Measurements from ENCODE around the gene NADSYN1.

The NADSYN1 gene

DNA sequence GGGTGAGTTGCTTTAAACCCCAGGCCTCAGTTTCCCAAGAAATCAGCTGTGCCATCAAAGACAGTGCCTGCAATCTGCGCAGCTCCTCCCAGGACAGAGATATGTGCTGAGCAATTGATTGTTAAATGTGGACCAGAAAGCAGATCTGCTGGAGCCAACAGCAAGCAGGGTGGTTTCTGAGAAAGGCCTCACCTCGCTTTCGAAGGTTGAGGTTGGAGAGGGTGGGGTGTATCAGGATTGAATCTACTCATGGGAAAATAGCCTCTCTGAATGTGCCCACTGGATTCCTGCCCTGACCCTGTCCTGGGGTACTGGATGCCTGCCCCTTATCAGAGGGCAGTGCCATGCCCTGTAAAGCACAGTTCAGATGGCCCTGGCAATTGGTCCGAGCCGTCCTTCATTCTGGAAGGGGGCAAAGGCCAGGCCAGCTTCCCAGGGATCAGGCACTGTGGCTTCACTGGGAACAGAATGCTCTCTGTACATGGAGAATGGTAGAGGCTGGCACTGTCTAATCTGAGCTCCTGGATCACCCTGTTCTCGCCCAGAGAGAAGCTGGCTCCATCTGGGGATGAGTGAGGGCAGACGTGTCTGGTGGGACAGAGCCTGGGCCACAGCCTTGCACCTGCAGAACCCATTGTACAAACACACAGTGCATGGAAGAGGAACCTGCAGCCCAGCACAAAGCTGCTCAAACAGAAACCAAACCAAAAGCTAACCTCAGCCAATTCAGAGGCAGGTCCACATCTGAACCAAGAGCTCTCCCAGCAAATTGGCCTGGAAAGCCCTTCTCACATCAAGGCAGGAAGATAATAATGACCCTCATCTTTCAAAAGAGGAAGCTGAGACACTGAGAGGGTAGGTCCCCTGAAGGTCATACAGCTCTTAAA lies 20.0 kb upstream of the NADSYN1 start:
- Histone ChIP-seq H3K27ac (peak overlapping the region in 11 of 21 experiments; percentile 9 to 82 (median 64)), H3K4me3 (no peak overlapping the region)

- no peak overlapping the region for H3K4me3 ChIP-seq
- peak overlapping the region in 11 of 21 experiments; percentile 2 to 82 (median 30) for H3K27ac ChIP-seq
These were observed 19.2 kb upstream of the NADSYN1 start for GRCh38 chr11:71433648-71434450.

GRCh38 chr11:71434576-71435130 lies 18.4 kb upstream of the NADSYN1 start:
- no peak overlapping the region for H3K4me3 ChIP-seq
- peak overlapping the region in 6 of 21 experiments; percentile 2 to 82 (median 20) for H3K27ac ChIP-seq

DNA sequence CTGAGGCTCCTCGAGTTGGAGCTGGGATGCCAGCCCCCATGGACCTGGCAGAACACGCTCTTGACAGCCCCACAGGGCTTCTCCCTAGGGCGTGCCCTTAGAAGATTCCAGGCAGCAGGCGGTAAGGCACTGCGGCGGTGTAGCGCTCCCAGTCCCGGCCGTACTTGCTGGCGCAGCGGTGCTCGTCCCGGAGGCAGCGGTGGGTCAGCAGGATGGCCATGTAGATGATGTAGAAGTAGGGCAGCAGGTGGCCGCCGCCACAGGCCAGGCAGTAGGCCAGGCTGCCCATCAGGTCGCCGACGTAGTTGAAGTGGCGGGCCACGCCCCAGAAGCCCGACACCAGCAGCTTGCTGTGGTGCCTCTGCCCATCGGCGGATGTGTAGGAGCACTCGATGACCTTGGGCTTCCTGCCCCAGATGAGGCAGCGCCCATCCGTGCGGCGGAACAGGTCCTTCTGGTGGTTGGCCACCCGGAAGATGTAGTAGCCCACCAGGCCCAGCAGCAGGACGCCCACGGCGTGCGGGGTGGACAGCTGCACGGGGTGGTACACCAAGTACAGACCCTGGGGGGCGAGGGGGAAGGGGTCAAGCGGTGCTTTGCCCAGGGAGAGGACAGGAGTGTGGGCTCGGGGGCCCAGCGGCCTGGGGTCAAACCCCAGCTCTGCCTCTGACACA lies 17.6 kb upstream of the NADSYN1 start:
- Histone ChIP-seq H3K27ac (peak overlapping the region in 2 of 21 experiments; percentile 23 to 32), H3K4me3 (no peak overlapping the region)

DNA sequence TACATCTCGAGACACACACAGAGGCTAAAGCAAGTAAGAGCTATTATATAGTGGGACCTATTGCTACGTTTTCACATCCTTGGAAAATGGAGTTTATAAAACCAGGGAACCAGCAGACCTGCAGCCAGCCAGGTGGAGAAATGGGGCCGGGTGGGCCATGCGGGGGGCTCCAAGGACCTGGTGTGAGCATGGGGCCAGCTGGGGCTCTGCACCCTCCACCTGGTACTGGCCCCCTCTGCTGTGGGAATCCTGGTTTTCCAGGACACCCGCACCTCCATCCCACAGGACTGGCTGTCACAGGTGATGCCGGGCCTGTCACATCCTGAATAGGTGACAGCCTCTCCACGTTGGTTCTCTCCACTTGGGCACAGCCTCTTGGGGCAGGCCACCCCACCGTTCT lies 16.1 kb upstream of the NADSYN1 start:
- Histone ChIP-seq H3K27ac (no peak overlapping the region), H3K4me3 (no peak overlapping the region)

DNA sequence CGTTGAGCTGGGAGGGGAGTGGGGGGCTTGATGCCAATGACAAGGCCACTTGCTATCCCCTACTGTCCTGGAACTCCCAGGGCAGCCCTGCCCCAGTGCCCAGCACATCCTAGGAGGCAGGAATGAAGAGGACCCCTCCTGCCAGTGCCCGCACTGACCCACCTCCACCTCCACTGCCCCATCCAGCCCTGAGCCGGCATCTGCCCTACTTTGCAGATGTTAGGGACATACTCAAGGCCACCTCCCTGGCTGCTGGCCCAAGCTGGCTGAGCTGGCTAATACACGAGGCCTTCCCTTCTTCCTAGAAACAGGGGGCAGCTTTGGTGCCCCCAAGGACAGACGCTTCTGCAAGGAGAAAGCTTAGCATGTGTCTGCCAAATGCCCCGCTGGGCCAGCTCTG lies 15.6 kb upstream of the NADSYN1 start:
- no peak overlapping the region for H3K4me3 ChIP-seq
- H3K27ac ChIP-seq = no peak overlapping the region

DNA sequence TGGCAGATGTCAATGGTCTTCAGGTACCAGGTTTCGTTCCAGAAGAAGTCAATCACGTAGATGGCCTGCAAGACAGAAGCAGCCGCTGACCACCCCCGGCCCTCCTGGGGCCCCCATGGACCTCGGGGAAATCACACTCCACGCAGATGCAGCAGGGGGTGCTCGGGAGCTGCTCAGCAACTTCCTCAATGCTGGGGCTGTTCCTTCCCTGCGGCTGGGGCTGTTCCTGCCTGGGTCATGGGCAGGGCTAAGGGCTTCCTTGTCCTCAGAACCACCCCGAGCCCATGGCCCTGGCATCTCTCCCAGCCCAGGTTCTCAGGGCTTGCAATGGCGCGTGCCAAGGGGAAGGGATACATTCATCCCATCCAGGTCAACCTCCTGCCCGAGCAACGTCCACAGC lies 15.1 kb upstream of the NADSYN1 start:
- Histone ChIP-seq H3K4me3 (no peak overlapping the region), H3K27ac (no peak overlapping the region)

- no peak overlapping the region for H3K4me3 ChIP-seq
- H3K27ac ChIP-seq = no peak overlapping the region
These were observed 14.4 kb upstream of the NADSYN1 start for GRCh38 chr11:71438650-71439049.

- H3K27ac ChIP-seq = no peak overlapping the region
These were observed 12.8 kb upstream of the NADSYN1 start for GRCh38 chr11:71440021-71440755.

DNA sequence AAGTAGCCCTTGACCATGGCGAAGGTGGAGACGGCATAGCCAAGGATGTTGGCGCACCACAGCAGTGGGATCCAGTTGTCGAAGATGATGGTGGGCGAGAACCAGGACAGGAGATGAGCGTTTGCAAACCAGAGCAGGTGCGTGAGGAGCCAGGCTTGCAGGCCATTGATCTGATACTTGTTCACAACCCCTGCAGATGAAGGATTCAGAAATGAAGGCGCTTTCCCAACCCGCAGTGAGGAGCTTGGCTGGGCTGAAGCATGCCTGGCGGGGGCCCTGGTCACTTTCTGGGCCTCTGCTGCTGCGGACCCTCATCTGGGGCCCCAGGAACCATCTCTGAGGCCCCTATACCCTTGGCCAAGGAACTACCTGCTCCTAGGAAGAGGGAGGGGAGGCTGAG lies 11.8 kb upstream of the NADSYN1 start:
- no peak overlapping the region for H3K27ac ChIP-seq
- no peak overlapping the region for H3K4me3 ChIP-seq

More at GRCh38 chr11:71440021-71440755, 12.8 kb upstream of the NADSYN1 start:
- no peak overlapping the region for H3K4me3 ChIP-seq

DNA sequence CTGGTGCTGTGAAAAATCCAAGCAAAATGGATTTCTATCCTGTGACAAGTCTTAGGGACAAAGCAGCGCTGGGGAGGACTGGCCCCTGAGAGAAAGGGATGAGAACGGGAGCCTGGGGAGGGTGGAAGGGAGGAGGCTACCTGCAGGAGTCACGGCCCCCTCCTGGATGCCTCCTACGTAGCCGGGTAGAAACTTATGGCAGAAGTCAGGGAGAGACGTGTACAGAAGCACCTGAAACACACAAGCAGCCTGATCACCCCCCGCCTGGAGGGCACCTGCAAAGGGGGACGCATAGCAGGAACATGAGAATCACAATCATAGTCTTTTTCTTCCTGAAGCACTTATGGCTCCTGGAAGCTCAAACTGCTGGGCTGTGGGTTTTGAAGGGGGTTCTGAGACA lies 10.9 kb upstream of the NADSYN1 start:
- Histone ChIP-seq H3K4me3 (no peak overlapping the region), H3K27ac (no peak overlapping the region)

DNA sequence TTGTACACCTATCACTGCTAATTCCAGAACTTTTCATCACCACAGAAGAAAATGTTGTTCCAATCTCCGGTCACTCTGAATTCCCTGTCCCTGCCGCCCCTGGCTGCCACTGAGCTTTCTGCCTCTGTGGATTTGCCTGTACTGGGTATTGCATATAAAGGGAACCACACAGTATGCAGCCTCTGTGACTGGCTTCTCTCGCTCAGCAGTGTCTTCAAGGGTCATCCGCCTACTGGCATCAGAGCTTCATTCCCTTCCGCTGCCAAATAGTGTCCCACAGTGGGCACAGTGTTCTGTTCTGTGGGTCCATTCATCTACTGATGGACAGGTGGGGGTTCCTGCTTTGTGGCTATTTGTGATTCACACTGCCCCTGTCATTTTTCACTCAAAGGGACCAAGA lies 10.1 kb upstream of the NADSYN1 start:
- no peak overlapping the region for H3K4me3 ChIP-seq
- H3K27ac ChIP-seq = no peak overlapping the region

GRCh38 chr11:71443736-71444445 lies 9.1 kb upstream of the NADSYN1 start:
- no peak overlapping the region for H3K27ac ChIP-seq
- H3K4me3 ChIP-seq = no peak overlapping the region

DNA sequence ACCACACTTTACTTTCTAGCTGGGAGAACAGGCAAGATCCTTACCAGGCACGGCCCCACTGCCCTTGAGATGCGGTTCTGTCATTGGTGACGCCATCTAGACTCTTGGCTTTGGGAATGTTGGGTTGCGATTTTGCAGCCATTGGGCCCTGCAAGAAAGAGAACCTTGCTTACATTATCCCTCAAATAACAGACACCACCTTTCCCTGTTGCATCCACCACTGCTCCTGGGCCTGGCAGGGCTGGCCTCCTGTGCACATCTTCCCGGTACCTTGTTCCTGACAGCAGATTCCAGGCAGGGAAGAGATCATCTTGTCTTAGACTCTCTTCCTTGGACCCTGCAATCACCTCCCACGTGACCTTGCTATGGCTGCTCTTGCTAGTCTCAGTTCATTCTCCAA lies 8.2 kb upstream of the NADSYN1 start:
- Histone ChIP-seq H3K4me3 (no peak overlapping the region), H3K27ac (no peak overlapping the region)

GRCh38 chr11:71446150-71446549 lies 6.9 kb upstream of the NADSYN1 start:
- H3K4me3 ChIP-seq = no peak overlapping the region
- H3K27ac ChIP-seq = no peak overlapping the region

- peak overlapping the region in 17 of 21 experiments; percentile 47 to 85 (median 72) for H3K27ac ChIP-seq
- peak overlapping the region in 6 of 7 experiments; percentile 54 to 78 (median 66) for H3K4me3 ChIP-seq
These were observed 5.9 kb upstream of the NADSYN1 start for GRCh38 chr11:71446942-71447688.

GRCh38 chr11:71447791-71448256 lies 5.2 kb upstream of the NADSYN1 start:
- H3K27ac ChIP-seq = peak overlapping the region in 19 of 21 experiments; percentile 47 to 85 (median 72)
- H3K4me3 ChIP-seq = peak overlapping the region; percentile 54 to 78 (median 63)
